ENCODE results near the gene CDC42EP4.
"Not testable (repeated sequence)": the region's sequence is repeated elsewhere in the genome, so short reads cannot be mapped to it uniquely, and the experiment has no call there.

CDC42EP4 gene

GRCh38 chr17:73323409-73324159 lies 11.8 kb upstream of the CDC42EP4 start:
- in situ Hi-C loops (cut with MboI; ENCODE audit: low sequenced_read_pairs), result no loop called here

GRCh38 chr17:73320601-73321264 lies 8.9 kb upstream of the CDC42EP4 start:
- in situ Hi-C loops (cut with MboI; ENCODE audit: low sequenced_read_pairs), result no loop called here

GRCh38 chr17:73319766-73320165 lies 8.0 kb upstream of the CDC42EP4 start:
- in situ Hi-C loops (cut with MboI; ENCODE audit: low sequenced_read_pairs), result no loop called here

- in situ Hi-C loops (cut with MboI; ENCODE audit: low sequenced_read_pairs), result no loop called here
Measured at GRCh38 chr17:73318836-73319235, 7.0 kb upstream of the CDC42EP4 start.

- in situ Hi-C loops (cut with MboI; ENCODE audit: low sequenced_read_pairs), result no loop called here
Measured at GRCh38 chr17:73318427-73318813, 6.6 kb upstream of the CDC42EP4 start.

GRCh38 chr17:73317513-73318426 lies 6.0 kb upstream of the CDC42EP4 start:
- in situ Hi-C loops (cut with MboI; ENCODE audit: low sequenced_read_pairs), result no loop called here

- in situ Hi-C loops (cut with MboI; ENCODE audit: low sequenced_read_pairs), result no loop called here
Measured at GRCh38 chr17:73316919-73317505, 5.2 kb upstream of the CDC42EP4 start.

GRCh38 chr17:73315471-73315870 lies 3.7 kb upstream of the CDC42EP4 start:
- in situ Hi-C loops (cut with MboI; ENCODE audit: low sequenced_read_pairs), result no loop called here

GRCh38 chr17:73313526-73314127 lies 1.8 kb upstream of the CDC42EP4 start:
- in situ Hi-C loops (cut with MboI; ENCODE audit: low sequenced_read_pairs), result no loop called here

- in situ Hi-C loops (cut with MboI; ENCODE audit: low sequenced_read_pairs), result not testable (repeated sequence)
Measured at GRCh38 chr17:73312887-73313286, 1.1 kb upstream of the CDC42EP4 start.

- in situ Hi-C loops (cut with MboI; ENCODE audit: low sequenced_read_pairs), result no loop called here
Measured at GRCh38 chr17:73311428-73311780, 397 bp downstream of the CDC42EP4 start.

GRCh38 chr17:73309727-73310596 lies 1.8 kb downstream of the CDC42EP4 start:
- in situ Hi-C loops (cut with MboI; ENCODE audit: low sequenced_read_pairs), result no loop called here

GRCh38 chr17:73308959-73309358 lies 2.8 kb downstream of the CDC42EP4 start:
- in situ Hi-C loops (cut with MboI; ENCODE audit: low sequenced_read_pairs), result not testable (repeated sequence)

GRCh38 chr17:73308017-73308823 lies 3.6 kb downstream of the CDC42EP4 start:
- in situ Hi-C loops (cut with MboI; ENCODE audit: low sequenced_read_pairs), result no loop called here

GRCh38 chr17:73307130-73307529 lies 4.7 kb downstream of the CDC42EP4 start:
- in situ Hi-C loops (cut with MboI; ENCODE audit: low sequenced_read_pairs), result no loop called here

GRCh38 chr17:73305845-73306836 lies 5.7 kb downstream of the CDC42EP4 start:
- in situ Hi-C loops (cut with MboI; ENCODE audit: low sequenced_read_pairs), result no loop called here

GRCh38 chr17:73304971-73305812 lies 6.6 kb downstream of the CDC42EP4 start:
- in situ Hi-C loops (cut with MboI; ENCODE audit: low sequenced_read_pairs), result no loop called here

Measured in hTERT RPE-1 (cell line).